GM23338 (cell line): ENCODE data around the gene ADAT2. TPM values are rescaled to one million over a fixed set of nuclear protein-coding genes. Genes with fewer than 3 reads are reported as not detected.

Experiments
- ATAC-seq: fragments of 200-7000 bp; cut with Tn5 transposase; 3 replicates; pipeline ENCODE4 v1.9.1; 2020
- DNase-seq: peaks from one replicate; pipeline ENCODE4 v3.0.0-alpha.2; 2015; ENCODE audit warnings: low spot score
- H2AFZ ChIP-seq: fragments of 200-600 bp; sonication (generic); 2 replicates; pipeline ENCODE4 v1.8.0; 2016; ENCODE audit warnings: antibody characterized with exemption, mild to moderate bottlenecking, moderate library complexity
- H3F3A ChIP-seq: fragments of 200-600 bp; sonication (generic); replicated peaks from 2 replicates; pipeline ENCODE4 v1.8.0; 2017; ENCODE audit warnings: antibody characterized with exemption, mixed run types, low read depth
- H3K27ac ChIP-seq: fragments of 200-600 bp; sonication (generic); 2 replicates; pipeline ENCODE4 v1.6.1; 2016; ENCODE audit warnings: low read depth
- H3K27me3 ChIP-seq: fragments of 200-600 bp; sonication (generic); 2 replicates; pipeline ENCODE4 v1.8.0; 2016; ENCODE audit warnings: mild to moderate bottlenecking, mixed run types, moderate library complexity; ENCODE audit not compliant: insufficient read depth
- H3K36me3 ChIP-seq: fragments of 200-600 bp; sonication (generic); 2 replicates; pipeline ENCODE4 v1.8.0; 2016; ENCODE audit warnings: mild to moderate bottlenecking; ENCODE audit not compliant: insufficient read depth
- H3K4me1 ChIP-seq: fragments of 200-600 bp; sonication (generic); 2 replicates; pipeline ENCODE4 v1.8.0; 2016; ENCODE audit warnings: mild to moderate bottlenecking, moderate library complexity; ENCODE audit not compliant: insufficient read depth
- H3K4me2 ChIP-seq: fragments of 200-600 bp; sonication (generic); 2 replicates; pipeline ENCODE4 v1.7.1; 2017; ENCODE audit warnings: mixed run types
- H3K4me3 ChIP-seq: fragments of 200-600 bp; sonication (generic); 2 replicates; pipeline ENCODE4 v1.6.1; 2016; ENCODE audit warnings: mixed run types
- H3K79me2 ChIP-seq: fragments of 200-600 bp; sonication (generic); replicated peaks from 2 replicates; pipeline ENCODE4 v1.8.0; 2017; ENCODE audit warnings: mild to moderate bottlenecking; ENCODE audit not compliant: insufficient read depth
- H3K9me2 ChIP-seq: fragments of 200-600 bp; sonication (generic); 2 replicates; pipeline ENCODE4 v1.8.0; 2017; ENCODE audit not compliant: insufficient read depth
- H4K20me1 ChIP-seq: fragments of 200-600 bp; sonication (generic); replicated peaks from 2 replicates; pipeline ENCODE4 v1.8.0; 2017; ENCODE audit warnings: mild to moderate bottlenecking; ENCODE audit not compliant: insufficient read depth
- H3K27ac Mint-ChIP-seq: 2 replicates; pipeline ENCODE4 v1.8.0; 2020; ENCODE audit warnings: inconsistent platforms, mild to moderate bottlenecking, moderate library complexity, mixed read lengths
- H3K27me3 Mint-ChIP-seq: 3 replicates; pipeline ENCODE4 v1.8.0; 2022; ENCODE audit warnings: low read depth, mild to moderate bottlenecking, moderate library complexity, mixed read lengths, inconsistent platforms; ENCODE audit not compliant: insufficient read depth, poor library complexity
- H3K36me3 Mint-ChIP-seq: 3 replicates; pipeline ENCODE4 v1.8.0; 2021; ENCODE audit warnings: low read depth, mild to moderate bottlenecking, inconsistent platforms, moderate library complexity, mixed read lengths
- H3K4me1 Mint-ChIP-seq: 3 replicates; pipeline ENCODE4 v1.8.0; 2020; ENCODE audit warnings: mild to moderate bottlenecking, inconsistent platforms, mixed read lengths
- H3K4me3 Mint-ChIP-seq: 3 replicates; pipeline ENCODE4 v1.8.0; 2021; ENCODE audit warnings: moderate library complexity, mild to moderate bottlenecking, inconsistent platforms, mixed read lengths
- H3K9me3 Mint-ChIP-seq: 3 replicates; pipeline ENCODE4 v1.8.0; 2020; ENCODE audit warnings: moderate library complexity, mild to moderate bottlenecking, inconsistent platforms, mixed read lengths
- ETS1 ChIP-seq: IDR thresholded peaks from 2 replicates; pipeline ENCODE4 v1.6.1; 2016; ENCODE audit warnings: antibody characterized with exemption
- EZH2 ChIP-seq: fragments of 200-600 bp; sonication (generic); IDR thresholded peaks from one replicate; pipeline ENCODE4 v1.8.0; 2017; ENCODE audit warnings: antibody characterized with exemption, mild to moderate bottlenecking, low read depth; ENCODE audit not compliant: unreplicated experiment
- STAT1 ChIP-seq: IDR thresholded peaks from one replicate; pipeline ENCODE4 v1.6.1; 2016; ENCODE audit warnings: antibody characterized with exemption; ENCODE audit not compliant: unreplicated experiment
- ZNF331 ChIP-seq: fragments of 250-450 bp; sonication (Bioruptor Pico); IDR thresholded peaks from 2 replicates; pipeline ENCODE4 v1.5.0; 2020; ENCODE audit warnings: low read depth, mild to moderate bottlenecking, moderate library complexity
- ZNF462 ChIP-seq: fragments of 250-450 bp; sonication (Bioruptor Pico); IDR thresholded peaks from 2 replicates; pipeline ENCODE4 v1.5.0; 2020; ENCODE audit warnings: mild to moderate bottlenecking, moderate library complexity
- polyA plus RNA-seq: library from polyadenylated mRNA; unstranded; fragments of >200 nt; fragmentation: Nextera tagmentation; extraction: Ambion mirVana; gene quantifications from 2 replicates; pipeline ENCODE4 v1.2.1, GENCODE V29; 2016
- total RNA-seq: library from RNA; depleted of rRNA; stranded (reverse); fragments of >200 nt; shearing (Covaris generic); gene quantifications from 2 replicates; pipeline ENCODE4 v1.2.3, GENCODE V29; 2014

Gene ADAT2
- total and polyA plus RNA-seq, 2 experiments from 2014 or later, result 7.4 to 13.7 TPM

GRCh38 chr6:143401636-143402370 is 48.7 kb downstream of the ADAT2 start:
- H3K27me3 Mint-ChIP-seq, result no peaks in the 10 kb centered on the region
- ATAC-seq (no peak), DNase-seq (no peak)
- Histone ChIP-seq H3K4me3 (no peak overlapping the region), H3K27me3 (no peaks in the 10 kb centered on the region), H3K4me2 (0 out of 2 replicates have a peak overlapping the region, but pooled peaks have one; percentile 17), H3K79me2 (no peaks in the 10 kb centered on the region), H3K27ac (no peak overlapping the region), H2AFZ (peak overlapping the region; percentile 84), H3F3A (no peaks in the 10 kb centered on the region), H3K4me1 (peaks cover 47% of the 10 kb centered on the region), H3K36me3 (no peaks in the 10 kb centered on the region), H3K9me2 (no peaks in the 10 kb centered on the region), H4K20me1 (no peaks in the 10 kb centered on the region)
- no peak overlapping the region for H3K4me3 Mint-ChIP-seq
- H3K27ac Mint-ChIP-seq, result no peak overlapping the region
- H3K9me3 Mint-ChIP-seq, result no peaks in the 10 kb centered on the region
- no peaks in the 10 kb centered on the region for H3K36me3 Mint-ChIP-seq
- TF ChIP-seq ZNF462, result no peak
- no peak for TF ChIP-seq ETS1
- no peak for TF ChIP-seq STAT1
- TF ChIP-seq EZH2, result no peak
- TF ChIP-seq ZNF331, result no peak
- H3K4me1 Mint-ChIP-seq, result peaks cover 39% of the 10 kb centered on the region
